Progenitor cell of endocrine pancreas (in vitro differentiated cells): Measurements from ENCODE around the gene TMEM163. TPM values are rescaled to one million over a fixed set of nuclear protein-coding genes. Genes with fewer than 3 reads are reported as not detected.

Experiments used
- DNase-seq: peaks from one replicate; pipeline ENCODE4 v3.0.0; 2021; ENCODE audit warnings: low spot score; ENCODE audit not compliant: unreplicated experiment
- H3K27ac Mint-ChIP-seq: 2 replicates; pipeline ENCODE4 v1.8.0; 2021; ENCODE audit warnings: mild to moderate bottlenecking, moderate library complexity, mixed read lengths
- H3K27me3 Mint-ChIP-seq: 2 replicates; pipeline ENCODE4 v1.8.0; 2021; ENCODE audit warnings: mixed read lengths
- H3K36me3 Mint-ChIP-seq: 2 replicates; pipeline ENCODE4 v1.8.0; 2022; ENCODE audit warnings: mixed read lengths; ENCODE audit not compliant: insufficient read depth
- H3K4me1 Mint-ChIP-seq: 2 replicates; pipeline ENCODE4 v1.8.0; 2021; ENCODE audit warnings: low read depth, mixed read lengths
- H3K4me3 Mint-ChIP-seq: 2 replicates; pipeline ENCODE4 v1.8.0; 2021; ENCODE audit warnings: low read depth, mild to moderate bottlenecking, moderate library complexity, mixed read lengths
- H3K9me3 Mint-ChIP-seq: 2 replicates; pipeline ENCODE4 v1.8.0; 2021; ENCODE audit warnings: low read depth, mixed read lengths
- total RNA-seq: library from RNA; stranded (reverse); gene quantifications from 2 replicates; pipeline ENCODE4 v1.2.1, GENCODE V29; 2021
- TF ChIP-seq, protein P1 (sequence below): fragments of 200-600 bp; sonication (generic); IDR thresholded peaks from one replicate; pipeline ENCODE4 v1.5.0; 2021; ENCODE audit warnings: antibody characterized with exemption, mild to moderate bottlenecking; ENCODE audit not compliant: unreplicated experiment

Gene TMEM163
- total RNA-seq, 1 donor from 2014 or later = 3.8 TPM

DNA sequence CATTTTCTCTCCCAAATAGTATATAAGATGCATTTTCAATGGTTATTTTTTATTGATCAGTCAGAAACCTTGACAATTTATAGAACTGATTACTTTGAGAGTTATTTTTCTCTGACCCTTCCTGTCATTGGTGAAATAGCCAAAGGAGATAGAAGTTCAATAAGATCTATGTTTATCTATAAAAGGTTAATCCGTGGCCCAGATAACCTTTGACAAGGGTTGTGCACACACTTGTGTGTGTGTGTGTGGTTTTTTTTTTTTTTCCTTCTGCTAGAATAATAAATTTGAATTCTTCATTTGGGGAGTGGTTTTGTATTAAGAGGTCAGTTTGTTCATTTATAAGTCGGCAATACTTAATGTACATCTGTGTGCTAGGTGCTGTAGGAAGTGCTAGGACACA, 304.9 kb downstream of the TMEM163 start:
- DNase-seq = no peak
- H3K27ac Mint-ChIP-seq = peak overlapping the region; percentile 37
- no peaks in the 10 kb centered on the region for H3K9me3 Mint-ChIP-seq
- TF ChIP-seq, protein P1, sequence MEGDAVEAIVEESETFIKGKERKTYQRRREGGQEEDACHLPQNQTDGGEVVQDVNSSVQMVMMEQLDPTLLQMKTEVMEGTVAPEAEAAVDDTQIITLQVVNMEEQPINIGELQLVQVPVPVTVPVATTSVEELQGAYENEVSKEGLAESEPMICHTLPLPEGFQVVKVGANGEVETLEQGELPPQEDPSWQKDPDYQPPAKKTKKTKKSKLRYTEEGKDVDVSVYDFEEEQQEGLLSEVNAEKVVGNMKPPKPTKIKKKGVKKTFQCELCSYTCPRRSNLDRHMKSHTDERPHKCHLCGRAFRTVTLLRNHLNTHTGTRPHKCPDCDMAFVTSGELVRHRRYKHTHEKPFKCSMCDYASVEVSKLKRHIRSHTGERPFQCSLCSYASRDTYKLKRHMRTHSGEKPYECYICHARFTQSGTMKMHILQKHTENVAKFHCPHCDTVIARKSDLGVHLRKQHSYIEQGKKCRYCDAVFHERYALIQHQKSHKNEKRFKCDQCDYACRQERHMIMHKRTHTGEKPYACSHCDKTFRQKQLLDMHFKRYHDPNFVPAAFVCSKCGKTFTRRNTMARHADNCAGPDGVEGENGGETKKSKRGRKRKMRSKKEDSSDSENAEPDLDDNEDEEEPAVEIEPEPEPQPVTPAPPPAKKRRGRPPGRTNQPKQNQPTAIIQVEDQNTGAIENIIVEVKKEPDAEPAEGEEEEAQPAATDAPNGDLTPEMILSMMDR = no peak
- H3K4me1 Mint-ChIP-seq = peaks cover 77% of the 10 kb centered on the region
- H3K4me3 Mint-ChIP-seq = peak overlapping the region; percentile 74
- H3K27me3 Mint-ChIP-seq = no peaks in the 10 kb centered on the region
- H3K36me3 Mint-ChIP-seq = peaks cover 4% of the 10 kb centered on the region

DNA sequence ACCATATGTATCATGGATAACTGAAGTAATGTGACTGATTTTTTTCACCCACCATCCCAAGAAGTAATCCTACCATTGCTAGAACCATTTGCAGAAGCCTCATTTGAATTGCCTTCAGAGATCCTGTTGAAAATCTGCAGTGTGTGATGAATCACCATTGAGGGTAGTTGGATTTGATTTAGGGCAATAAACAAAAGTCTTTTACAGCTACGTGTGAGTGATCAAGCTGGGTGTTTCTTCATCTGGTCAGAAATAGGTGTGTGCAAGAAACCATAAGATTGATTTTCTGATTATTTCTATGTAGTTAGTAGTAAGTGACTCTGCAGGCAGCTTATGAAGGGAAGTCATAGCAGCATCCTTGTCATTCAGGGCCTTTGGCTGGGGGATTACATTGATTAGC, 305.4 kb downstream of the TMEM163 start:
- H3K9me3 Mint-ChIP-seq = no peaks in the 10 kb centered on the region
- H3K27ac Mint-ChIP-seq = peak overlapping the region; percentile 84
- peaks cover 4% of the 10 kb centered on the region for H3K36me3 Mint-ChIP-seq

DNA sequence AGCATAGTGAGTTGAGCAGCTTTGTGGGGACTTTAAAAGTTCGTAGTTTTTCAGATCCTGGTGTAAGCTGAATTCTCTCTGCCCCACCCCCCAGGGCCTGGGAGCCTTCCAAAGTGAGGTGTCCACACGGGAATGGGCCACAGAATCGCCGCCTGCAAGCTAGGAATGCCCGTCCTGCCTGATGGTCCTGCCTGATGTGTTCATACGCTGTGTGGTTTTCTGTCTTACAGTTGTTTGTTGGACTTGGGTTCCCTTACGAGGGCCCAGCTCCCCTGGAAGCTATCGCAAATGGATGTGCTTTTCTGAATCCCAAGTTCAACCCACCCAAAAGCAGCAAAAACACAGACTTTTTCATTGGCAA, 306.2 kb downstream of the TMEM163 start:
- TF ChIP-seq, protein P1 = no peak
- Mint-ChIP-seq H3K27me3 (no peaks in the 10 kb centered on the region), H3K27ac (peak overlapping the region; percentile 98), H3K36me3 (peaks cover 4% of the 10 kb centered on the region), H3K4me1 (peaks cover 68% of the 10 kb centered on the region), H3K4me3 (peak overlapping the region; percentile 74), H3K9me3 (no peaks in the 10 kb centered on the region)
- peak; percentile 26 for DNase-seq

More for the DNA sequence above, 305.4 kb downstream of the TMEM163 start:
- TF ChIP-seq, protein P1 = no peak
- H3K4me1 Mint-ChIP-seq = peaks cover 75% of the 10 kb centered on the region
- H3K27me3 Mint-ChIP-seq = no peaks in the 10 kb centered on the region
- H3K4me3 Mint-ChIP-seq = peak overlapping the region; percentile 74
- no peak for DNase-seq

- no peaks in the 10 kb centered on the region for H3K27me3 Mint-ChIP-seq
- H3K27ac Mint-ChIP-seq = peak overlapping the region; percentile 98
- H3K36me3 Mint-ChIP-seq = peaks cover 5% of the 10 kb centered on the region
- peak overlapping the region; percentile 74 for H3K4me3 Mint-ChIP-seq
- TF ChIP-seq, protein P1 = peak; percentile 70
- H3K9me3 Mint-ChIP-seq = no peaks in the 10 kb centered on the region
- DNase-seq = peak; percentile 59
- H3K4me1 Mint-ChIP-seq = peaks cover 65% of the 10 kb centered on the region
Measured at GRCh38 chr2:134411828-134412638, 306.8 kb downstream of the TMEM163 start.

GRCh38 chr2:134411279-134411827, 307.4 kb downstream of the TMEM163 start:
- TF ChIP-seq, protein P1 = no peak
- Mint-ChIP-seq H3K36me3 (peaks cover 6% of the 10 kb centered on the region), H3K9me3 (no peaks in the 10 kb centered on the region), H3K27me3 (no peaks in the 10 kb centered on the region), H3K4me1 (peaks cover 63% of the 10 kb centered on the region), H3K27ac (peak overlapping the region; percentile 98), H3K4me3 (peak overlapping the region; percentile 74)
- no peak for DNase-seq
